Astrocyte (in vitro differentiated cells and primary cell): ENCODE measurements around the gene HSFX4.
"Not testable (repeated sequence)": the region's sequence is repeated elsewhere in the genome, so short reads cannot be mapped to it uniquely, and the experiment has no call there.

Experiments used
- CTCF ChIP-seq: IDR thresholded peaks from 2 replicates; pipeline ENCODE4 v1.5.1; 2011; ENCODE audit warnings: low read depth, mild to moderate bottlenecking, inconsistent platforms, low read length, moderate library complexity; ENCODE audit not compliant: insufficient read depth
- EZH2 ChIP-seq: IDR thresholded peaks from 2 replicates; pipeline ENCODE4 v1.6.1; 2012; ENCODE audit warnings: mild to moderate bottlenecking, low read length, inconsistent platforms; ENCODE audit not compliant: insufficient read depth

- TF ChIP-seq CTCF, EZH2: not testable (repeated sequence)
These were observed 5.5 kb upstream of the HSFX4 start for GRCh38 chrX:149923836-149924235.
